Ascending aorta (tissue), 2 donors: Measurements from ENCODE around the gene MED27. TPM values are rescaled to one million over a fixed set of nuclear protein-coding genes. Genes with fewer than 3 reads are reported as not detected.

ENCODE experiments used
- DNase-seq, 2 donors: peaks; one replicate each; pipeline ENCODE4 v3.0.0-alpha.2; 2019; ENCODE audit warnings: low spot score in 2 of 2
- H3K27ac ChIP-seq, 2 donors: fragments of 200-600 bp; sonication (generic); one replicate each; pipeline ENCODE4 v1.5.1; 2016 to 2017; ENCODE audit warnings: mild to moderate bottlenecking in 1 of 2
- H3K27me3 ChIP-seq: fragments of 200-600 bp; sonication (generic); one replicate; pipeline ENCODE4 v1.5.1; 2017
- H3K36me3 ChIP-seq, 2 donors: fragments of 200-600 bp; sonication (generic); one replicate each; pipeline ENCODE4 v1.5.1; 2016
- H3K4me1 ChIP-seq, 2 donors: fragments of 200-600 bp; sonication (generic); one replicate each; pipeline ENCODE4 v1.5.1; 2016 to 2017; ENCODE audit warnings: mild to moderate bottlenecking in 1 of 2
- H3K4me3 ChIP-seq, 2 donors: fragments of 200-600 bp; sonication (generic); one replicate each; pipeline ENCODE4 v1.5.1; 2016 to 2017; ENCODE audit warnings: mild to moderate bottlenecking in 1 of 2
- H3K9me3 ChIP-seq, 2 donors: fragments of 200-600 bp; sonication (generic); one replicate each; pipeline ENCODE4 v1.5.1; 2016
- intact Hi-C: fragments of 100-400 bp; cut with DNase I; formaldehyde crosslinking; loops from one replicate; pipeline ENCODE4 v1.15.1; 2023
- total RNA-seq: library from RNA; depleted of rRNA; stranded (reverse); fragments of >200 nt; gene quantifications from one replicate; pipeline ENCODE4 v1.1.0, GENCODE V29; 2016
- TF ChIP-seq, protein P1 (sequence below), 3 experiments: fragments of 200-600 bp in 2 of 3; fragments of 450-650 bp in 1 of 3; sonication (generic) in 2 of 3; IDR thresholded peaks; one replicate each; pipeline ENCODE4 v1.5.1; 2016 to 2019; ENCODE audit warnings: antibody characterized with exemption in 3 of 3, mild to moderate bottlenecking in 1 of 3, moderate library complexity in 1 of 3

Gene MED27
- total RNA-seq, 1 donor from 2014 or later = 19.4 TPM

GRCh38 chr9:131874916-131875670 is 204.6 kb downstream of the MED27 start:
- H3K27ac ChIP-seq = no peak overlapping the region
- peaks cover 2 to 3% of the 10 kb centered on the region in 2 donors for H3K36me3 ChIP-seq
- H3K4me1 ChIP-seq = no peaks in the 10 kb centered on the region
- TF ChIP-seq, protein P1, sequence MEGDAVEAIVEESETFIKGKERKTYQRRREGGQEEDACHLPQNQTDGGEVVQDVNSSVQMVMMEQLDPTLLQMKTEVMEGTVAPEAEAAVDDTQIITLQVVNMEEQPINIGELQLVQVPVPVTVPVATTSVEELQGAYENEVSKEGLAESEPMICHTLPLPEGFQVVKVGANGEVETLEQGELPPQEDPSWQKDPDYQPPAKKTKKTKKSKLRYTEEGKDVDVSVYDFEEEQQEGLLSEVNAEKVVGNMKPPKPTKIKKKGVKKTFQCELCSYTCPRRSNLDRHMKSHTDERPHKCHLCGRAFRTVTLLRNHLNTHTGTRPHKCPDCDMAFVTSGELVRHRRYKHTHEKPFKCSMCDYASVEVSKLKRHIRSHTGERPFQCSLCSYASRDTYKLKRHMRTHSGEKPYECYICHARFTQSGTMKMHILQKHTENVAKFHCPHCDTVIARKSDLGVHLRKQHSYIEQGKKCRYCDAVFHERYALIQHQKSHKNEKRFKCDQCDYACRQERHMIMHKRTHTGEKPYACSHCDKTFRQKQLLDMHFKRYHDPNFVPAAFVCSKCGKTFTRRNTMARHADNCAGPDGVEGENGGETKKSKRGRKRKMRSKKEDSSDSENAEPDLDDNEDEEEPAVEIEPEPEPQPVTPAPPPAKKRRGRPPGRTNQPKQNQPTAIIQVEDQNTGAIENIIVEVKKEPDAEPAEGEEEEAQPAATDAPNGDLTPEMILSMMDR (IDR thresholded peaks at IDR 0.05) = no peak
- no peak overlapping the region for H3K4me3 ChIP-seq
- DNase-seq = no peak
- H3K27me3 ChIP-seq = no peaks in the 10 kb centered on the region
- intact Hi-C loops = no loop called here
- H3K9me3 ChIP-seq = no peaks in the 10 kb centered on the region

DNA sequence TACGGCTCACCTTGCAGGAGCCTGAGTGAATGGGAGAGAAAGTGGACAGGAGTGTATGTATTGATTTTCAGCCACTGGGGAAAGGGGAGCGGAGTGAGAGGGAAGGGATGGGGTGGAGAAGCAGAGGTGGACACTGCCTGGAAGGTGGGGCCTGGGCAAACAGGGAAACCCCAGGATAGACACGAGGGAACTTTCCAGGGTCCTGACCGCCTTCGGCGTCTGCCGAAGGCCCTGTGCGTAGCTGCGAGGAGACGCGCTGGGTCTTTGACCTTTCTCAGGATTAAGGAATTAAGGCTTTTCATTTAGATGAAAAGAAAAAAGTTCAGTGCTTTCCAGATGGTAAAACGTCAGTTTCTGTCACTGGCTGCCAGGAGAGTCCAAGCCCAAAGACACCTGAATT is 205.2 kb downstream of the MED27 start:
- H3K27me3 ChIP-seq = no peaks in the 10 kb centered on the region
- H3K36me3 ChIP-seq = peaks cover 2 to 3% of the 10 kb centered on the region in 2 donors
- H3K27ac ChIP-seq = no peak overlapping the region
- intact Hi-C loops = no loop called here
- TF ChIP-seq, protein P1 (IDR thresholded peaks at IDR 0.05) = no peak
- H3K4me1 ChIP-seq = no peaks in the 10 kb centered on the region
- no peaks in the 10 kb centered on the region for H3K9me3 ChIP-seq
- no peak for DNase-seq
- H3K4me3 ChIP-seq = no peak overlapping the region

DNA sequence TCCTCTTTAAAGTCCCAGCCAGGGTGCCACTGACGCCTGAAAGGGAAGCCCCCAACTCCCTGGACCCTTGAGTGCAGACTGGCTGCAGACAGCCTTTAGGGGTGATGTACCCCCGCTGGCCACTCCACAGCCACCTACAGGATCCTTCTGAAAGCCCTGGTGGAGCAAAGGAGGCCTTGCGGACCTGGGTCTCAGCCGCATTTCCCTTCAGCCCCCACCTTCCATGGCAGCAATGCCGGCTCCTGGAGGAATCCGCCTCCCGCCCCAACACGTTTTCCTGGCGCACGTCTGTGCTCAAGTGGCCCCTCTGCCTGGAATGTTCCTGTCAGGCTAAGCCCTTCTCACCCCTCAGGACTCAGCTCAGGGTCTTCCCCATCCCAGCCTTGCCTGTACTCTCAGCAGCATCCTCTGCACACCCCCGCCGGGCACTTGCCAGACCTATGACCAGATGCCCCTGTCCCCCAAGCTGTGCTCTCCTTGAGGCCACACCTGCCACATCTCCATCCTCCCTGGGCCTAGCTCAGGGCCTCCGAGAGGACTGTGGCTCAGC is 205.7 kb downstream of the MED27 start:
- TF ChIP-seq, protein P1 (IDR thresholded peaks at IDR 0.05) = no peak
- no peak overlapping the region for H3K27ac ChIP-seq
- H3K4me3 ChIP-seq = no peak overlapping the region
- intact Hi-C loops = no loop called here
- H3K4me1 ChIP-seq = no peaks in the 10 kb centered on the region
- H3K27me3 ChIP-seq = no peaks in the 10 kb centered on the region
- H3K9me3 ChIP-seq = no peaks in the 10 kb centered on the region
- peaks cover 2 to 3% of the 10 kb centered on the region in 2 donors for H3K36me3 ChIP-seq
- no peak for DNase-seq

- TF ChIP-seq, protein P1 (IDR thresholded peaks at IDR 0.05) = no peak
- DNase-seq = no peak
- H3K9me3 ChIP-seq = no peaks in the 10 kb centered on the region
- no peak overlapping the region for H3K4me3 ChIP-seq
- H3K27me3 ChIP-seq = no peaks in the 10 kb centered on the region
- no peaks in the 10 kb centered on the region for H3K4me1 ChIP-seq
- intact Hi-C loops = no loop called here
- no peak overlapping the region for H3K27ac ChIP-seq
- H3K36me3 ChIP-seq = peaks cover 2 to 3% of the 10 kb centered on the region in 2 donors
Observed at GRCh38 chr9:131873335-131873734, 206.3 kb downstream of the MED27 start.

DNA sequence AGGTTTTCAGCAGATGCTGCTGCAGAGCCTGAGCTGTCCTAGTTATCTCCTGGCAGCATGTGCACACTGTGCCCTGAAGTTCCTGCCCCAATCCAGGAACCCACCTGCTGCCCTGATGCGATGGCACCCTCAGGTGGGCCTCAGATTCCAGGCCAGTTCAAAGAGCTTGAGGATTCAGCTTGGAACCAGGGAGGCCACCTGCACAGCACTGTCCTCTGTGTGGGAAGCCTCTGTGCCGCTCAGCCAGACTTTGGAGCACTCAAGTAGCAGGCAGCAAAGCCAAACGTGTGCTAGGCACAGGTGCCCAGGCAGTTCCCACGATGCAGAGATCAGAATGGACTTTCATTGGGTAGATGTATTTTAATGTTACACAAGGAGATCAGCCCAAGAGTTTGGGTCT is 207.0 kb downstream of the MED27 start:
- Histone ChIP-seq H3K9me3 (no peaks in the 10 kb centered on the region), H3K27ac (no peak overlapping the region), H3K4me3 (no peak overlapping the region), H3K36me3 (peaks cover 2 to 3% of the 10 kb centered on the region in 2 donors), H3K27me3 (no peaks in the 10 kb centered on the region), H3K4me1 (no peaks in the 10 kb centered on the region)
- intact Hi-C loops = no loop called here
- TF ChIP-seq, protein P1 (IDR thresholded peaks at IDR 0.05) = no peak
- DNase-seq = no peak
